Measurements from ENCODE around the gene UHRF1. TPM values are rescaled to one million over a fixed set of nuclear protein-coding genes. Genes with fewer than 3 reads are reported as not detected.

UHRF1 gene
- total RNA-seq, 2 donors from 2014 or later = 6.3 to 48.5 TPM

DNA sequence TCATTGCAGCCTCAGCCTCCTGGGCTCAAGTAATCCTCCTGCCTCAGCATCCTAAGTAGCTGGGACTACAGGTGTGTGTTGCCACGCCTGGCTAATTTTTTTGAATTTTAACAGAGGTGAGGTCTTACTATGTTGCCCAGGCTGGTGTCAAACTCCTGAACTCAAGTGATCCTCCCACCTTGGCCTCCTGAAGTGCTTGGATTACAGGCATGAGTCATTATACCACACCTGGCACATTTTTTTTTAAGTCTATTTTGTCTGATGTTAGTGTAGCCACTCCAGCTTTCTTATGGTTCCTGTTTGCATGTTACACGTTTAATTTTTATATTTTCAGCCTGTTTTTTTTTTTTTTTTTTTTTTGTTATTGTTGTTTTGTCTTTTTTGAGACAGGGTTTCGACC is 84.4 kb downstream of the UHRF1 start:
- Histone ChIP-seq H3K4me3 (no peak overlapping the region), H3K27me3 (no peaks in the 10 kb centered on the region), H3K36me3 (no peaks in the 10 kb centered on the region), H3K4me1 (no peaks in the 10 kb centered on the region), H3K27ac (no peak overlapping the region), H3K9ac (ENCODE audit: low read depth in 2 of 2, low read length in 2 of 2) (no peak overlapping the region), H3K9me3 (no peaks in the 10 kb centered on the region)
- DNase-seq = no peak
- TF ChIP-seq, protein P1, sequence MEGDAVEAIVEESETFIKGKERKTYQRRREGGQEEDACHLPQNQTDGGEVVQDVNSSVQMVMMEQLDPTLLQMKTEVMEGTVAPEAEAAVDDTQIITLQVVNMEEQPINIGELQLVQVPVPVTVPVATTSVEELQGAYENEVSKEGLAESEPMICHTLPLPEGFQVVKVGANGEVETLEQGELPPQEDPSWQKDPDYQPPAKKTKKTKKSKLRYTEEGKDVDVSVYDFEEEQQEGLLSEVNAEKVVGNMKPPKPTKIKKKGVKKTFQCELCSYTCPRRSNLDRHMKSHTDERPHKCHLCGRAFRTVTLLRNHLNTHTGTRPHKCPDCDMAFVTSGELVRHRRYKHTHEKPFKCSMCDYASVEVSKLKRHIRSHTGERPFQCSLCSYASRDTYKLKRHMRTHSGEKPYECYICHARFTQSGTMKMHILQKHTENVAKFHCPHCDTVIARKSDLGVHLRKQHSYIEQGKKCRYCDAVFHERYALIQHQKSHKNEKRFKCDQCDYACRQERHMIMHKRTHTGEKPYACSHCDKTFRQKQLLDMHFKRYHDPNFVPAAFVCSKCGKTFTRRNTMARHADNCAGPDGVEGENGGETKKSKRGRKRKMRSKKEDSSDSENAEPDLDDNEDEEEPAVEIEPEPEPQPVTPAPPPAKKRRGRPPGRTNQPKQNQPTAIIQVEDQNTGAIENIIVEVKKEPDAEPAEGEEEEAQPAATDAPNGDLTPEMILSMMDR (IDR thresholded peaks at IDR 0.05) = no peak
- intact Hi-C loops (cut with DNase I) = no loop called here

DNA sequence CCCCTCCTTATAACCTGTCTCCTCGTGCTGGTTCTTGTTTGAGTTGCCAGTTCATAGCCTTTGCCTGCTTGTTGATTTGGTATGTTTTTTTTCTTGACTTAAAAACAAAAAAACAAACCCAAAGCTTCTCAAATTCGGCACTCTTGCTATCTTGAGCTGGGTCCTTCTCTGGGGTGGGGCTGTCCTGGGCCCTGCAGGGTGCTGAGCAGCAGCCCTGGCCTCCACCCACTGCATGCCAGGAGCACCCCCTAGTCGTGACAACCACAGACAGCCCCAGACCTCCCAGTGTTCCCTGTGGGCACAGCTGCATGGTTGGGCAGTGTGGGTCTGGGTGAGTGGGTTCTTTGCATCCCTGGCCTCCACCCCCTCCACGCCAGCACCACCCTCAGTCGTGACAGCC is 87.4 kb downstream of the UHRF1 start:
- H3K36me3 ChIP-seq = no peaks in the 10 kb centered on the region
- no peaks in the 10 kb centered on the region for H3K27me3 ChIP-seq
- H3K9me3 ChIP-seq = no peaks in the 10 kb centered on the region
- no peaks in the 10 kb centered on the region for H3K4me1 ChIP-seq
- intact Hi-C loops (cut with DNase I) = no loop called here
- H3K9ac ChIP-seq (ENCODE audit: low read depth in 2 of 2, low read length in 2 of 2) = no peak overlapping the region
- TF ChIP-seq, protein P1 (IDR thresholded peaks at IDR 0.05) = no peak
- H3K4me3 ChIP-seq = no peak overlapping the region
- DNase-seq = no peak
- no peak overlapping the region for H3K27ac ChIP-seq

DNA sequence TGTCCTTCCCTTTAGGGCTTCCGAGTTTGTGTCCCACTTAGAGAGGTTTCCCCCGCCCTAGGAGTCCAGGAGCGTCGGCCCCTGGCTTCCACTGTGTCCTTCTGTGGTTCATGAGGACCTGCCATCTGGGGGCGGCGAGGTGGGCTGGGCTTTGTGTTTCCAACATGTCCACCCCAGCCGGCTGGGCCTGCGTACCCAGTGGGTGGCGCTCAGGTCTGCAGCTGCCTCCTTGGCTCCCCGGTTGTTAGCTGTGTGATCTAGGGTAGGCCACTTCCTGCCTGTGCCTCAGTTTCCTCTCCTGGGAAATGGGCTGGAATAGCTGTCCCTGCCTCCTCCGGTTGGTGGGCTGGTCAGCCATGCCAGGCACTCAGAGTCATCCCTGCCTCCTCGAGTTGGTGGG is 88.0 kb downstream of the UHRF1 start:
- Histone ChIP-seq H3K9ac (ENCODE audit: low read depth in 2 of 2, low read length in 2 of 2) (no peak overlapping the region), H3K4me1 (peaks cover 5% of the 10 kb centered on the region), H3K27ac (no peak overlapping the region), H3K4me3 (no peak overlapping the region), H3K36me3 (no peaks in the 10 kb centered on the region), H3K9me3 (no peaks in the 10 kb centered on the region), H3K27me3 (no peaks in the 10 kb centered on the region)
- TF ChIP-seq, protein P1 (IDR thresholded peaks at IDR 0.05) = no peak
- intact Hi-C loops (cut with DNase I) = no loop called here
- DNase-seq = no peak

DNA sequence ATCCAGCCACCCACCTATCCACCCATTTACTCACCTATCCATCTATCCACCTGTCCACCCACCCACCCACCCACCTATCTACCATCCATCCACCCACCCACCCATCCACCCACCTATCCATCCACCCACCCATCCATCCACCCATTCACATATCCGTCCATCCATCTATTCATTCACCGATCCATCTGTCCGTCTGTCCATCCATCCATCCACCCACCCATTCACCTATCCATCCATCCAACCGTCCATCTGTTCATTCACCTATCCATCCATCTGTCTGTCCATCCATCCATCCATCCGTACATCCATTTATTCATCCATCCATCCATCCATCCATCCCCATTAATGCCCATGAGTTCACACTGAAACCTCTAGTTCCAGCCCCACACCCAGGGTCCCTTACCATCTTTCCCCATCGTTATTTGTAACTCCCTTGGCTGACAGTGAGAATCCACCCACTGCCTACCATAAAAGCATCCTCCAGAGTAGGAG is 90.9 kb downstream of the UHRF1 start:
- H3K4me1 ChIP-seq = peaks cover 5% of the 10 kb centered on the region
- no peak overlapping the region for H3K9ac ChIP-seq (ENCODE audit: low read depth in 2 of 2, low read length in 2 of 2)

DNA sequence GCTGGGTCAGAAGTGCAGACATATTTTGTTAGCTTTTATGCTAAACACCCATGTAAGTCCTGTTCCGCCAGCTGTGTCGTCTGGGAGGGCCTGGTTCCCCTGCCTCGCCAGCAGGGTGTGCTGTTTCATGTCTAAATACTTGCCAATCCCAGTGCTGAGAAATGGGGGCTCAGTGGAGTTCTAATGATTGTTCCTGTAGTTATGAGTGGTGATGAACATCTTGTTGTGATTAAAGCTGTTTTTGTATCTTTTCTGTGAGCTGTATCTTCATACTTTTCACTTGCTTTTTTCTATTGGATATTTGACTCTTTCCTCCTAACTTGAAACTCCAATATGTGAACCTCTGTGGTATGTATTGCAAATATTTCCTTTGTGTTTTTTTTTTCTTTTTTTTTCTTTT is 92.3 kb downstream of the UHRF1 start:
- Histone ChIP-seq H3K4me3 (no peak overlapping the region), H3K36me3 (no peaks in the 10 kb centered on the region), H3K9me3 (no peaks in the 10 kb centered on the region), H3K9ac (ENCODE audit: low read depth in 2 of 2, low read length in 2 of 2) (no peak overlapping the region), H3K27ac (no peak overlapping the region), H3K4me1 (peaks cover 5% of the 10 kb centered on the region), H3K27me3 (no peaks in the 10 kb centered on the region)
- intact Hi-C loops (cut with DNase I) = no loop called here
- no peak for DNase-seq
- TF ChIP-seq, protein P1 (IDR thresholded peaks at IDR 0.05) = peak; percentile 60

More for the DNA sequence above, 90.9 kb downstream of the UHRF1 start:
- TF ChIP-seq, protein P1 (IDR thresholded peaks at IDR 0.05) = no peak
- DNase-seq = no peak
- no peaks in the 10 kb centered on the region for H3K36me3 ChIP-seq
- no peak overlapping the region for H3K27ac ChIP-seq
- no peak overlapping the region for H3K4me3 ChIP-seq
- H3K9me3 ChIP-seq = no peaks in the 10 kb centered on the region
- no peaks in the 10 kb centered on the region for H3K27me3 ChIP-seq
- intact Hi-C loops (cut with DNase I) = no loop called here

Data from colonic mucosa (tissue), 4 donors.